Adrenal gland (tissue), 12 donors: ENCODE measurements around the gene HCK. TPM values are rescaled to one million over a fixed set of nuclear protein-coding genes. Genes with fewer than 3 reads are reported as not detected.

Source experiments
- DNase-seq, 7 donors: peaks; one replicate each; pipeline ENCODE4 v3.0.0-alpha.2; 2019 to 2020
- H3K27ac ChIP-seq, 5 donors: fragments of 200-600 bp; sonication (generic) in 4 of 5; 1 replicate in 3 of 5; 2 replicates in 2 of 5; pipeline versions ENCODE4 v1.5.1 to v1.8.0; 2016 to 2020; ENCODE audit warnings: mild to moderate bottlenecking in 1 of 5
- H3K27me3 ChIP-seq: fragments of 200-600 bp; 2 replicates; pipeline ENCODE4 v1.8.0; 2021
- H3K36me3 ChIP-seq, 2 donors: fragments of 200-600 bp; replicated peaks in 1 of 2; 1 replicate in 1 of 2; 2 replicates in 1 of 2; pipeline versions ENCODE4 v1.5.1 to v1.8.0; 2018 to 2022
- H3K4me1 ChIP-seq, 2 donors: fragments of 200-600 bp; replicated peaks in 1 of 2; 1 replicate in 1 of 2; 2 replicates in 1 of 2; pipeline versions ENCODE4 v1.5.1 to v1.8.0; 2018 to 2021
- H3K4me3 ChIP-seq, 4 donors: fragments of 200-600 bp; sonication (generic) in 3 of 4; one replicate each; pipeline ENCODE4 v1.5.1; 2016 to 2018
- H3K9me3 ChIP-seq, 3 donors: fragments of 200-600 bp; sonication (generic) in 1 of 3; replicated peaks in 1 of 3; 1 replicate in 2 of 3; 2 replicates in 1 of 3; pipeline versions ENCODE4 v1.5.1 to v1.8.0; 2016 to 2021
- CTCF ChIP-seq, 6 experiments: fragments of 450-650 bp in 4 of 6; fragments of 200-600 bp in 2 of 6; sonication (generic) in 1 of 6; IDR thresholded peaks; 1 replicate in 5 of 6; 2 replicates in 1 of 6; pipeline versions ENCODE4 v1.5.1 to v1.8.0; 2016 to 2021; ENCODE audit warnings: antibody characterized with exemption in 6 of 6, mild to moderate bottlenecking in 2 of 6, moderate library complexity in 1 of 6
- POLR2A ChIP-seq, 2 donors: fragments of 450-650 bp; IDR thresholded peaks; one replicate each; pipeline ENCODE4 v1.6.1; 2017; ENCODE audit warnings: antibody characterized with exemption in 2 of 2, mild to moderate bottlenecking in 2 of 2, moderate library complexity in 1 of 2
- WGBS, 4 donors: extraction: QIAGEN DNeasy Blood & Tissue Kit in 2 of 4; methylation state at CpG; one replicate each; pipeline versions ENCODE4 v1.1.5 to v1.1.7; 2013 to 2017; 5-methylcytosine and 5-hydroxymethylcytosine counted together
- intact Hi-C, 2 donors: fragments of 100-400 bp; cut with DNase I; formaldehyde crosslinking; loops; one replicate each; pipeline versions ENCODE4 v1.14.1 to v1.15.0; 2022 to 2023
- polyA plus RNA-seq, 3 donors: library from polyadenylated mRNA; stranded (reverse); fragments of 200-250 nt in 2 of 3; fragments of 350-450 nt in 1 of 3; fragmentation: Illumina TruSeq in 1 of 3; extraction: RNeasy Lipid Tissue Mini Kit (QIAGEN cat#74804) in 1 of 3; gene quantifications; one replicate each; pipeline ENCODE4 v1.2.3, GENCODE V29; 2013 to 2014
- total RNA-seq, 9 donors: library from RNA; depleted of rRNA in 4 of 9; stranded (reverse); fragments of >200 nt in 4 of 9; fragments of 120-200 nt in 1 of 9; fragmentation: NEBNext Ultra II Directional in 1 of 9; extraction: Animal tissue kit (Norgen Biotek cat#: 25700) in 1 of 9; gene quantifications; one replicate each; pipeline versions ENCODE4 v1.1.0 to v1.2.4, GENCODE V29; 2013 to 2023
- donor health status: healthy with polysubstance abuse.
- donor health status: Bipolar disorder and iron deficiency.
- donor health status: DM: yes; HTN: yes; CAD: no.
- donor health status: DM: no; HTN: no; CAD: no.
- donor health status: DM: no; HTN: no; CAD: no.
- donor health status: DM: yes; HTN: yes; CAD: no.

The HCK gene
- total and polyA plus RNA-seq, 12 donors: 3.7 to 49.8 (median 17.0) TPM

GRCh38 chr20:32067234-32067821 is 15.3 kb downstream of the HCK start:
- H3K27ac ChIP-seq: no peak overlapping the region
- no peak for TF ChIP-seq CTCF (IDR thresholded peaks at IDR 0.05)
- TF ChIP-seq POLR2A (IDR thresholded peaks at IDR 0.05): no peak
- H3K4me3 ChIP-seq: no peak overlapping the region
- intact Hi-C loops: no loop called here
- no peaks in the 10 kb centered on the region for H3K27me3 ChIP-seq
- no peaks in the 10 kb centered on the region for H3K36me3 ChIP-seq
- WGBS, 4 donors: 56 to 67% (median 58%) methylated on average over 6 of the region's 6 CpGs
- H3K9me3 ChIP-seq: no peaks in the 10 kb centered on the region
- H3K4me1 ChIP-seq: peaks cover 0 to 5% of the 10 kb centered on the region in 2 donors
- DNase-seq: no peak

DNA sequence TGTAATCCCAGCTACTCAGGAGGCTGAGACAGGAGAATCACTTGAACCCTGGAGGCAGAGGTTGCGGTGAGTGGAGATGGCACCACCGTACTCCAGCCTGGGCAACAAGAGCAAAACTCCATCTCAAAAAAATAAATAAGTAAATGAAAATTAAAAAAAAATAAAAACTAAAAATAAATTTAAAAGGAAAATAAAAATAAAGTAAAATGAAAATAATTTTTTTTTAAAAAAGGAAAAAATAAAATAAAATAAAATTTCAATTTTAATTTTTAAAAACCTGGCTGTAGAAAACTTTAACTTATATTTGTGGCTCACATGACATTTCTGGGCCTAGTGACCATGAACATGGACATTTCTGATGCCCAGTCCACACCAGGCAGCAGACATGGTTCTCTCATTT is 16.1 kb downstream of the HCK start:
- Histone ChIP-seq H3K9me3 (no peaks in the 10 kb centered on the region), H3K4me1 (peaks cover 0 to 5% of the 10 kb centered on the region in 2 donors), H3K27me3 (no peaks in the 10 kb centered on the region), H3K36me3 (no peaks in the 10 kb centered on the region), H3K4me3 (no peak overlapping the region), H3K27ac (no peak overlapping the region)
- 96 to 98% (median 97%) methylated on average over 2 of the region's 2 CpGs for WGBS, 4 donors
- DNase-seq: no peak
- TF ChIP-seq POLR2A (IDR thresholded peaks at IDR 0.05) (no peak), CTCF (IDR thresholded peaks at IDR 0.05) (no peak)
- intact Hi-C loops: no loop called here

DNA sequence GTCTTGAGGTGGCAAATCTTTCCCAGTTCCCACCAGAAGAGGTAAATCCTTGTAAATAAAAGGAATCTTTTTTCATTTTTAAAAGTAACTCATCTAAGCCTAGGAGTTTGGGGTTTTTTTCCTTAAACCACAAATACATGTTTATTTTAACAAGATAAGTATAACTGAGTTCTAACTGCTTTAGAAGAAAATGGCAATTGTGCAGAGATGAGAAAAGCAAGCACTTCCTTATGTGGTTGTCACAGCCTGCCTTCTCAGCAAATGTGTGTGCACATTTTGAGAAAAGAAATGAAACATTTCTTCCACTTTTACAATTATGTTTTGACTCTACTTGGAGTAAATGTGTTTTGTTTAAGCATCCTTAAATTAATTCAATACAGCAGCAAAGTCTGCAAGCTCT is 17.7 kb downstream of the HCK start:
- TF ChIP-seq POLR2A (IDR thresholded peaks at IDR 0.05): no peak
- no peak for TF ChIP-seq CTCF (IDR thresholded peaks at IDR 0.05)
- Histone ChIP-seq H3K9me3 (no peaks in the 10 kb centered on the region), H3K27me3 (no peaks in the 10 kb centered on the region), H3K4me1 (peaks cover 0 to 5% of the 10 kb centered on the region in 2 donors), H3K4me3 (no peak overlapping the region), H3K27ac (no peak overlapping the region), H3K36me3 (no peaks in the 10 kb centered on the region)
- no peak for DNase-seq
- intact Hi-C loops: no loop called here

GRCh38 chr20:32070282-32070681 is 18.2 kb downstream of the HCK start:
- no peak overlapping the region for H3K4me3 ChIP-seq
- no peak for DNase-seq
- no peaks in the 10 kb centered on the region for H3K27me3 ChIP-seq
- H3K27ac ChIP-seq: no peak overlapping the region
- no peaks in the 10 kb centered on the region for H3K36me3 ChIP-seq
- H3K9me3 ChIP-seq: no peaks in the 10 kb centered on the region
- H3K4me1 ChIP-seq: peaks cover 0 to 5% of the 10 kb centered on the region in 2 donors
- intact Hi-C loops: no loop called here
- TF ChIP-seq CTCF (IDR thresholded peaks at IDR 0.05) (no peak), POLR2A (IDR thresholded peaks at IDR 0.05) (no peak)
- WGBS, 4 donors: 71 to 84% (median 79%) methylated on average over 1 of the region's 1 CpG
